Measurements from ENCODE around the gene TMEM267.
"Not testable (repeated sequence)": the region's sequence is repeated elsewhere in the genome, so short reads cannot be mapped to it uniquely, and the experiment has no call there.

The TMEM267 gene

DNA sequence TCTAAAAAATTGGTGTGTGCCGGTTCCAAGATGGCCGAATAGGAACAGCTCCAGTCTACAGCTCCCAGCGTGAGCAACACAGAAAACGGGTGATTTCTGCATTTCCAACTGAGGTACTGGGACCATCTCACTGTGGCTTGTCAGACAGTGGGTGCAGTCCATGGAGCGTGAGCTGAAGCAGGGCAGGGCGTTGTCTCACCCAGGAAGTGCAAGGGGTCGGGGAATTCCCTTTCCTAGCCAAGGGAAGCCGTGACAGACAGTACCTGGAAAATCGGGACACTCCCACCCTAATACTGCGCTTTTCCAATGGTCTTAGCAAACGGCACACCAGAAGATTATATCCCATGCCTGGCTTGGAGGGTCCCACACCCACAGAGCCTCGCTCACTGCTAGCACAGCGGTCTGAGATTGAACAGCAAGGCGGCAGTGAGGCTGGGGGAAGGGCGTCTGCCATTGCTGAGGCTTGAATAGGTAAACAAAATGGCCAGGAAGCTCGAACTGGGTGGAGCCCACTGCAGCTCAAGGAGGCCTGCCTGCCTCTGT lies 81.1 kb downstream of the TMEM267 start:
- not testable (repeated sequence) for FAIRE-seq

DNA sequence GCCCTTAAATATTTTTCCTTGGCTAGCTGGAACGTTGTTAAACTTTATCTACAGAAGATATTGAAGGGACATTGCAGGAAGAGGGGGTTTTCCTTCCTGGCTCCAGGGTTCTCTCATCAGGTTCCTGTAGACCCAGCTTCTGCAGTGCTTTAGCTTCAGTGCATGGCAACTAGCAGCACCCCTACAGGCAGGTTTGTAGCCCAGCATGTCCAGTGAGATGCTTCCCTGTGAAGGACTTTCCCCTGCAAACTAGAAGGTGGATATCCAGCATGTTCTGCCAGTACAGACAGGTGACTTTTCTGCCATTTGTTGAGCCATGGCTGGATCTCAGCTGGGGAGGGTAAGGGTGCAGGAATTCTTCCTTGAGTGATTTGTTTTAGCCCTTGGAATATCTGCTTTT lies 81.8 kb downstream of the TMEM267 start:
- FAIRE-seq, result no peak

DNA sequence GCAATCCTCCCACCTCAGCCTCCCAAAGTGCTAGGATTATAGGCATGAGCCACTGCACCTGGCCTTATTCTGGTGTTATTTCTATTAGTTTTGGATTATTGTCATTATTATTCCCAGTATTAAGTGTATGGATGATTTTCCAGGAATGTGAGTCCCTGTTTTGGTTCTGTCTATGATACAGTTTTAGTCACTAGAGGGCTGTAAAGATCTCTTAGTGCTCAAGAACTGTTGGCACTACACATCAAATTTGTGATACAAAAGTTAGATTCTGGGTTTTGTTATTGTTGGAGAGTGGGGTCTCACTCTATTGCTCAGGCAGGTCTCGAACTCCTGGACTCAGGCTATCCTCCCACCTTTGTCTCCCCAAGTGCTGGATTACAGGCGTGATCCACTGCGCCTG lies 83.6 kb downstream of the TMEM267 start:
- no peak for FAIRE-seq

DNA sequence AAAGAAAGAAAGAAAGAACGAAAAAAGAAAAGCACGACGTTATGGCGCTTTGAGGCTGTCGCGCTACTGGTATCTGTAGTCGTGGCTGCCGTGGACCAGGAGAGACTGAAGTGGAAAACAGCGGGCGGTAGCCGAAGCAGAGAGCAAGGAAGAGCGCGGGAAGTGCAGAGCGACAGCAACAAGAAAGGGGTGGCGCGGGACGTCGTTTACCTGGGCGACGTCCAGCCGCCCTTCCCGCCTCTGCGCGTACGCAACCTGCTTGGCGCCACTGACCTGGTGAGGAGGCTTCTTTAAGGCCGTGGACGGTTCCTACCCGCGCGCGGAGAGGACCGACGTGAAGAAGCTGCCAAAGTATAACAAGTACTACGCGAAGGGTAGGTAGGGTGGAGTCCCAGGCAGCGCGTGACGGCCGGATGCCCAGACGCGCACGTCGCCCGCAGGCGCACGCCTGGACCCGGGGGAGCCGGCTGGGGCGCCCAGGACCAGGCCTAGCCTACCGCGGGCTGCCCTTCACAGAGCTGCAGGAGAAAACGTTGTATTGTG lies 86.8 kb downstream of the TMEM267 start:
- no peak for FAIRE-seq

All from TTC549 (cell line).